Measurements from ENCODE around the gene OXSM. TPM values are rescaled to one million over a fixed set of nuclear protein-coding genes. Genes with fewer than 3 reads are reported as not detected.

OXSM gene
- total RNA-seq, result 1 to 10 TPM; 5.8 to 9.7 (median 7.3) TPM

GRCh38 chr3:25789596-25790556, at the start of gene OXSM:
TSS of gene OXSM (plus strand) at chr3:25790090. CDS start at chr3:25791021, 931 bp downstream.
- H3K27ac ChIP-seq, result peak within 1 kb of the TSS; percentile 26
- no peaks in the 10 kb centered on the region for H3K9me3 ChIP-seq
- WGBS, result under 1% methylated on average over 50 of the region's 56 CpGs
- H3K4me1 ChIP-seq, result peaks cover 22% of the 10 kb centered on the region
- peak in 1 of 2 donors; percentile 63 for TF ChIP-seq POLR2A (IDR thresholded peaks at IDR 0.05)
- TF ChIP-seq CTCF (IDR thresholded peaks at IDR 0.05), result no peak
- TF ChIP-seq POLR2AphosphoS5 (IDR thresholded peaks at IDR 0.05), result peak in 1 of 3 donors; percentile 52
- TF ChIP-seq EP300 (IDR thresholded peaks at IDR 0.05), result peak; percentile 90
- peak within 1 kb of the TSS; percentile 56 for H3K4me3 ChIP-seq
- H3K36me3 ChIP-seq, result peaks cover 9% of the 10 kb centered on the region
- H3K27me3 ChIP-seq, result no peaks in the 10 kb centered on the region
- DNase-seq (ENCODE audit: low spot score in 2 of 2), result peak; percentile 90 to 94

DNA sequence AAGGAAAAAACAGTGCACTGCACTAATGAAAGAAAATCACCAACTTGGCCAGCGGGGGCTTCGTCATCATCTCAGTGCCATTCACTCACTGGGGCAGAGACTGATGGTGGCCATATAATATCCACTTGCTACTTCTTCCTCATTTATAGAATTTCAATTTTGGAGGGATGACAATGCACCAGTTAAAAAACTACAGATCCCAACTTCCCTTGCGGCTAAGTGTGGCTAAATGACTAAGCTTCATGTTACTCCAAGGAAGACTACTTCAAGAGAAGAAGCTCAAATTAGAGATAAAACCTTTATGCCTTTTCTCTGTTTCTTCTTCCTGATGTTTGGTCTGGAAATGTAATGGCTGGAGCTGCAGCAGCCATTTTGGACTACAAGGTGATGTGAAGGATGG, 45.4 kb upstream of the OXSM start:
- Histone ChIP-seq H3K4me1 (no peaks in the 10 kb centered on the region), H3K27me3 (no peaks in the 10 kb centered on the region), H3K27ac (no peak overlapping the region), H3K4me3 (no peak overlapping the region), H3K36me3 (peaks cover 29% of the 10 kb centered on the region), H3K9me3 (no peaks in the 10 kb centered on the region)
- 100% methylated on average over 3 of the region's 3 CpGs for whole genome bisulfite sequencing
- TF ChIP-seq EP300 (IDR thresholded peaks at IDR 0.05), result no peak
- no peak for TF ChIP-seq POLR2A (IDR thresholded peaks at IDR 0.05)
- no peak for TF ChIP-seq POLR2AphosphoS5 (IDR thresholded peaks at IDR 0.05)
- no peak for TF ChIP-seq CTCF (IDR thresholded peaks at IDR 0.05)
- DNase-seq (ENCODE audit: low spot score in 2 of 2), result no peak

GRCh38 chr3:25747033-25747432, 42.9 kb upstream of the OXSM start:
- Histone ChIP-seq H3K27me3 (no peaks in the 10 kb centered on the region), H3K4me1 (no peaks in the 10 kb centered on the region), H3K9me3 (no peaks in the 10 kb centered on the region), H3K36me3 (peaks cover 32% of the 10 kb centered on the region), H3K4me3 (no peak overlapping the region), H3K27ac (no peak overlapping the region)
- DNase-seq (ENCODE audit: low spot score in 2 of 2), result no peak
- no peak for TF ChIP-seq EP300 (IDR thresholded peaks at IDR 0.05)
- TF ChIP-seq CTCF (IDR thresholded peaks at IDR 0.05), result no peak
- TF ChIP-seq POLR2A (IDR thresholded peaks at IDR 0.05), result no peak
- no peak for TF ChIP-seq POLR2AphosphoS5 (IDR thresholded peaks at IDR 0.05)

GRCh38 chr3:25748189-25748588, 41.7 kb upstream of the OXSM start:
- no peaks in the 10 kb centered on the region for H3K27me3 ChIP-seq
- no peak for DNase-seq (ENCODE audit: low spot score in 2 of 2)
- WGBS, result 89% methylated on average over 3 of the region's 3 CpGs
- TF ChIP-seq POLR2A (IDR thresholded peaks at IDR 0.05), result no peak
- TF ChIP-seq CTCF (IDR thresholded peaks at IDR 0.05), result no peak
- TF ChIP-seq POLR2AphosphoS5 (IDR thresholded peaks at IDR 0.05), result no peak
- no peak for TF ChIP-seq EP300 (IDR thresholded peaks at IDR 0.05)
- H3K9me3 ChIP-seq, result no peaks in the 10 kb centered on the region
- H3K4me3 ChIP-seq, result no peak overlapping the region
- no peaks in the 10 kb centered on the region for H3K4me1 ChIP-seq
- H3K27ac ChIP-seq, result no peak overlapping the region
- H3K36me3 ChIP-seq, result peaks cover 30% of the 10 kb centered on the region

GRCh38 chr3:25749031-25749581, 40.8 kb upstream of the OXSM start:
- H3K27me3 ChIP-seq, result no peaks in the 10 kb centered on the region
- H3K27ac ChIP-seq, result no peak overlapping the region
- DNase-seq (ENCODE audit: low spot score in 2 of 2), result no peak
- no peaks in the 10 kb centered on the region for H3K4me1 ChIP-seq
- 75% methylated on average over 6 of the region's 6 CpGs for WGBS
- no peaks in the 10 kb centered on the region for H3K9me3 ChIP-seq
- peaks cover 30% of the 10 kb centered on the region for H3K36me3 ChIP-seq
- no peak overlapping the region for H3K4me3 ChIP-seq
- TF ChIP-seq CTCF (IDR thresholded peaks at IDR 0.05) (no peak), POLR2AphosphoS5 (IDR thresholded peaks at IDR 0.05) (no peak), EP300 (IDR thresholded peaks at IDR 0.05) (no peak), POLR2A (IDR thresholded peaks at IDR 0.05) (no peak)

Measured in suprapubic skin (tissue), 4 donors.